ENCODE data around the gene CAPN10.

Gene CAPN10

GRCh38 chr2:240576036-240576435 is 10.5 kb upstream of the CAPN10 start:
- Histone ChIP-seq H3K9ac (no peak overlapping the region), H3K9me3 (ENCODE audit: control insufficient read depth, low read length) (no peaks in the 10 kb centered on the region), H3K4me2 (ENCODE audit: low read length) (no peak overlapping the region), H3K36me3 (ENCODE audit: control insufficient read depth, insufficient read depth, low read length) (no peaks in the 10 kb centered on the region), H2AFZ (no peak overlapping the region), H3K79me2 (peaks cover 13% of the 10 kb centered on the region), H3K27ac (no peak overlapping the region), H3K4me1 (no peaks in the 10 kb centered on the region), H3K4me3 (ENCODE audit: low read depth, low read length) (no peak overlapping the region), H3K27me3 (ENCODE audit: control insufficient read depth, insufficient read depth, low read length) (no peaks in the 10 kb centered on the region)
- TF ChIP-seq CTCF (IDR thresholded peaks at IDR 0.05), result no peak

DNA sequence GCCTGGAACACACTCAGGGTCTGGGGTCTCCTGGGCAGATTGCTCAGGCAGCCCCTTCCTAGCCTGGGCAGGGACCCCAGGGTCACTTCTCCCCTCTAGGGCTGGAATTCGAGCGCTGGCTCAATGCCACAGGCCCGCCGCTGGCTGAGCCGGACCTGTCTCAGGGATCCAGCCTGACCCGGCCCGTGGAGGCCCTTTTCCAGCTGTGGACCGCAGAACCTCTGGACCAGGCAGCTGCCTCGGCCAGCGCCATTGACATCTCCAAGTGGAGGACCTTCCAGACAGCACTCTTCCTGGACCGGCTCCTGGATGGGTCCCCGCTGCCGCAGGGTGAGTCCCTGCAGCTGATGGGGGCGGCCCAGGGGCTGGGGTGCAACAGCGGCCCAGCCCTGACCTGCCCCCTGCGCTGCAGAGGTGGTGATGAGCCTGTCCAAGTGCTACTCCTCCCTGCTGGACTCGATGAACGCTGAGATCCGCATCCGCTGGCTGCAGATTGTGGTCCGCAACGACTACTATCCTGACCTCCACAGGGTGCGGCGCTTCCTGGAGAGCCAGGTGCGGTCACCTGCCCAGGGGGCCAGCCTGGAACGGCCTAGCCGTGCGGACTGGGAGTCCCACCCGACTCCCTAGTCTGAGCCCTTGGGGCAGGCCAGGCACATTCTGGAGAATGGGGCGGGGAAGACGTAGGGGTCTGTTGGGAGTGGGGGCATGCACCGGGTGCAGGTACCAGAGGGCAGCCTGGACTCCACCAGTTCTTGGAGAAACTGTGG is 9.9 kb upstream of the CAPN10 start:
- Histone ChIP-seq H3K9ac (no peak overlapping the region), H3K27me3 (ENCODE audit: control insufficient read depth, insufficient read depth, low read length) (no peaks in the 10 kb centered on the region), H3K4me2 (ENCODE audit: low read length) (no peak overlapping the region), H2AFZ (no peak overlapping the region), H3K27ac (no peak overlapping the region), H3K4me3 (ENCODE audit: low read depth, low read length) (no peak overlapping the region), H3K9me3 (ENCODE audit: control insufficient read depth, low read length) (no peaks in the 10 kb centered on the region), H3K79me2 (peaks cover 13% of the 10 kb centered on the region), H3K36me3 (ENCODE audit: control insufficient read depth, insufficient read depth, low read length) (no peaks in the 10 kb centered on the region), H3K4me1 (no peaks in the 10 kb centered on the region)
- no peak for TF ChIP-seq CTCF (IDR thresholded peaks at IDR 0.05)

- Histone ChIP-seq H3K79me2 (peaks cover 21% of the 10 kb centered on the region), H3K9ac (no peak overlapping the region), H3K4me2 (ENCODE audit: low read length) (no peak overlapping the region), H3K36me3 (ENCODE audit: control insufficient read depth, insufficient read depth, low read length) (no peaks in the 10 kb centered on the region), H3K27me3 (ENCODE audit: control insufficient read depth, insufficient read depth, low read length) (no peaks in the 10 kb centered on the region), H3K9me3 (ENCODE audit: control insufficient read depth, low read length) (no peaks in the 10 kb centered on the region), H2AFZ (no peak overlapping the region), H3K4me3 (ENCODE audit: low read depth, low read length) (no peak overlapping the region), H3K27ac (no peak overlapping the region), H3K4me1 (no peaks in the 10 kb centered on the region)
- no peak for TF ChIP-seq CTCF (IDR thresholded peaks at IDR 0.05)
Observed at GRCh38 chr2:240577281-240578109, 9.0 kb upstream of the CAPN10 start.

DNA sequence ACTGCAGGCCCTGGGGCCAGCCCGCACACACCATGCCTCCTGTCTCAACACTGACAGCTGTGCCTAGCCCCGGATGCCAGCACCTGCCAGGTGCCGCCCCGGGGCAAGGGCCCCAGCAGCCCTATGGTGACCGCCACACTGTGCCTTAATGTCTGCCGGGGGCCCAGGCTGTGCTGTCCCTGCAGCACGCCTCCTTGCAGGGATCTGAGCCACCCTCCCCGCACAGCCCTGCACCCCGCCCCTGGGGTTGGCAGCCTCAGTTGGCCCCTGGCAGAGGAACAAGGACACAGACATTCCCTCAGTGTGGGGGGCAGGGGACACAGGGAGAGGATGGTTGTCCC is 8.5 kb upstream of the CAPN10 start:
- H3K4me1 ChIP-seq, result no peaks in the 10 kb centered on the region
- no peaks in the 10 kb centered on the region for H3K36me3 ChIP-seq (ENCODE audit: control insufficient read depth, insufficient read depth, low read length)
- peaks cover 25% of the 10 kb centered on the region for H3K79me2 ChIP-seq
- H3K27me3 ChIP-seq (ENCODE audit: control insufficient read depth, insufficient read depth, low read length), result no peaks in the 10 kb centered on the region
- no peak overlapping the region for H3K4me3 ChIP-seq (ENCODE audit: low read depth, low read length)
- no peak overlapping the region for H2AFZ ChIP-seq
- no peaks in the 10 kb centered on the region for H3K9me3 ChIP-seq (ENCODE audit: control insufficient read depth, low read length)
- no peak overlapping the region for H3K9ac ChIP-seq
- H3K27ac ChIP-seq, result no peak overlapping the region
- H3K4me2 ChIP-seq (ENCODE audit: low read length), result no peak overlapping the region
- TF ChIP-seq CTCF (IDR thresholded peaks at IDR 0.05), result no peak
